Measurements from ENCODE around the gene APOL6. TPM values are rescaled to one million over a fixed set of nuclear protein-coding genes. Genes with fewer than 3 reads are reported as not detected.

The APOL6 gene
- total and polyA plus RNA-seq, 8 donors = 3.9 to 21.5 (median 8.7) TPM

GRCh38 chr22:35627267-35628041 lies 20.8 kb upstream of the APOL6 start:
- WGBS, 5 donors = 1 to 3% (median 2%) methylated on average over 15 to 21 of the region's 21 CpGs
- H3K9me3 ChIP-seq = no peaks in the 10 kb centered on the region

DNA sequence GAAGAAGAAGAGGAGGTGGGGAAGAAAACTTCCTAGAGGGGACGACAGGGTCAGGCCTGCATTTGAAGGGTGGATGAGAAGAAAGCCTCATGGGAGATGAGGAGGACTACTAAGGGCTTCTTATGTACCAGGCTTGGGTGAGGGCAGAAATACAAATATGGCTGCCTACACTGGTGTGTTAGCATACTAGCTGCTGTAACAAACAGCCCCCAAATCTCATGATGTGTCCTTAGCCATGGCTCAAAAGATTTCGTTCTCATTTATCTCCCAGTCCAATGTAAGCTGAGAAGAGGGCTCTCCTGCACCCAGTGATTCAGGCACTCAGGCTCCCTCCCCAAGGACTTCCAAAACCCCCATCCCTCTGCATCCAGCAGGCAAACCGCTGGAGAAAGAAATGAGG lies 19.5 kb upstream of the APOL6 start:
- Histone ChIP-seq H3K27me3 (no peaks in the 10 kb centered on the region), H3K4me3 (no peak overlapping the region), H3K36me3 (no peaks in the 10 kb centered on the region), H3K4me1 (peaks cover 10 to 24% (median 13%) of the 10 kb centered on the region in 4 donors), H3K9me3 (no peaks in the 10 kb centered on the region), H3K27ac (peak overlapping the region in 4 of 5 donors; percentile 61 to 95 (median 91))
- intact Hi-C loops (cut with DNase I; ENCODE audit: low total_unique reads) = loop anchor here (10.0 kb wide), 1 partner anchor 496 kb away; no protein-coding TSS in a partner anchor
- no peak for TF ChIP-seq EP300 (IDR thresholded peaks at IDR 0.05)
- no peak for TF ChIP-seq POLR2AphosphoS5 (IDR thresholded peaks at IDR 0.05)
- no peak for TF ChIP-seq POLR2A (IDR thresholded peaks at IDR 0.05)
- 78 to 94% (median 89%) methylated on average over 3 of the region's 3 CpGs for WGBS, 5 donors
- no peak for DNase-seq

More at GRCh38 chr22:35627267-35628041, 20.8 kb upstream of the APOL6 start:
- Histone ChIP-seq H3K4me3 (peak overlapping the region; percentile 48 to 67 (median 56)), H3K4me1 (peaks cover 11 to 33% (median 23%) of the 10 kb centered on the region in 4 donors), H3K27ac (peak overlapping the region; percentile 87 to 95 (median 92)), H3K27me3 (no peaks in the 10 kb centered on the region), H3K36me3 (no peaks in the 10 kb centered on the region)
- intact Hi-C loops (cut with DNase I; ENCODE audit: low total_unique reads) = loop anchor here (10.0 kb wide), 1 partner anchor 497 kb away; no protein-coding TSS in a partner anchor
- DNase-seq = peak; percentile 87 to 94
- TF ChIP-seq POLR2A (IDR thresholded peaks at IDR 0.05) (no peak), POLR2AphosphoS5 (IDR thresholded peaks at IDR 0.05) (peak; percentile 20 to 75 (median 55)), CTCF (IDR thresholded peaks at IDR 0.05) (peak in 5 of 7 experiments; percentile 19 to 68 (median 47)), EP300 (IDR thresholded peaks at IDR 0.05) (no peak)

DNA sequence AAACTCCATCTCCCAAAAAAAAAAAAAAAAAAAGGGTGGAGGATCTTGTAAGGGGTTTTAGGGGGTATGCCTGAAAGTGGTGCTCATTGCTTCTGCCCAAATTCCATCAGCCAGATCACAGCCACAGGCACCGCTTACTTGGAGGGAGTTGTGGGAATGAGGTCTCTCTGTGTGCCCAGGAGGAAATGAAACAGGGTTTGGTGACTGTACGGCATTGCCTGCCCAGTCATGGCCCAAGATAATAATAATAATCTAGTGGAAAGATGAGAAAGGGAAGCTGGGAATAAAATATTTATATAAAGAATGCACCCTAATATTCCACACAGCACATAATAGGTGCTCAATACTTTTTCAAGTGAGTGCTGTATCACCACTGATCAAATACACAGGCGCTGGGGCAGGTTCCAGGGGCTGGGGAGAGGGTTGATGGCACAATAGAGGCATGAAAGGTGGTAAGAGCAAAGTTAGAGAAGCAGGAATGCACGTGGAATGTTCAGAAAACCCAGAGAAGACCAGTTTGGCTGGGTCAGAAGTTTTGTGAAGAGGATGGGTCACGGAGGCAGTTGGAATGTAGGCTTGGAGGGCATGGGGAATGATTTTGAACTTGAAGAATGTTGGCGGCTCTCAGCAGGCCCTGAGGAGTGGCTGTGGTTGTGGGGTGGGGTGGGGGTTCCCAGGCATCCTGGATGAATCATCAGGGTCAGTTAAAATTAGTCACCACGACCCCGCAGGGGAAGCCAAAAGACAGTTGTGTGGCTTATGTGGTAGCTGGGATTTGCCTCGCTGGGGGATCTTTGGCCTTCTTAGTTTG lies 18.6 kb upstream of the APOL6 start:
- H3K4me1 ChIP-seq = peaks cover 10 to 24% (median 13%) of the 10 kb centered on the region in 4 donors
- intact Hi-C loops (cut with DNase I; ENCODE audit: low total_unique reads) = loop anchor here (5.0 to 10.0 kb wide), 2 partner anchors 288 to 495 kb away; no protein-coding TSS in a partner anchor
- H3K9me3 ChIP-seq = no peaks in the 10 kb centered on the region
- 23 to 35% (median 28%) methylated on average over 8 to 9 of the region's 9 CpGs for WGBS, 5 donors
- H3K27me3 ChIP-seq = no peaks in the 10 kb centered on the region
- peak overlapping the region; percentile 40 to 95 (median 88) for H3K27ac ChIP-seq
- H3K4me3 ChIP-seq = no peak overlapping the region
- TF ChIP-seq POLR2AphosphoS5 (IDR thresholded peaks at IDR 0.05) (peak in 2 of 3 donors; percentile 20 to 44), POLR2A (IDR thresholded peaks at IDR 0.05) (no peak)
- DNase-seq = peak; percentile 50 to 83
- no peaks in the 10 kb centered on the region for H3K36me3 ChIP-seq

DNA sequence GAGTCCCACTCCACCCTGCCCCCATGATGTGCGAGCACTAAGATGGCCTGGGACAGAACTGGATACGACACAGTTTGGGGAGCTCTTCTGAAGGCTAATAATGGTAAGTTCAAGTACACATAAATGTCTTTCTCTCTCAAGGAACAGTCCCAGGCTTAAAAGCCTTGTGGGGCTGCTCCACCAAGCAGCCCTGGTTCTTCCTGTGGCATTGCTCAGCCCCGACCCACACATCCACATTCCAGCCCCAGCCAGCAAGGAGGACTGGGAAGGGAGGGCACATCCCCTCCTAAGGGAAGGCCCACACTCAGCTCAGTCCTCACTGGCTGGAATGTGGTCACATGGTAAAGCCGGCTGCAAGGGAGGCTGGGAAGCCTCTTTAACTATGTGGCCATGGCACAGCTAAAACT lies 17.9 kb upstream of the APOL6 start:
- peak overlapping the region in 3 of 5 donors; percentile 88 to 95 (median 94) for H3K27ac ChIP-seq
- H3K27me3 ChIP-seq = no peaks in the 10 kb centered on the region
- intact Hi-C loops (cut with DNase I; ENCODE audit: low total_unique reads) = loop anchor here (5.0 kb wide), 1 partner anchor 287 kb away; no protein-coding TSS in a partner anchor
- DNase-seq = peak in 1 of 2 donors; percentile 34
- H3K36me3 ChIP-seq = no peaks in the 10 kb centered on the region
- H3K4me3 ChIP-seq = no peak overlapping the region
- H3K4me1 ChIP-seq = peaks cover 10 to 24% (median 13%) of the 10 kb centered on the region in 4 donors
- 74 to 86% (median 77%) methylated on average over 4 of the region's 4 CpGs for WGBS, 5 donors
- H3K9me3 ChIP-seq = no peaks in the 10 kb centered on the region
- no peak for TF ChIP-seq EP300 (IDR thresholded peaks at IDR 0.05)
- TF ChIP-seq CTCF (IDR thresholded peaks at IDR 0.05) = no peak
- no peak for TF ChIP-seq POLR2AphosphoS5 (IDR thresholded peaks at IDR 0.05)
- TF ChIP-seq POLR2A (IDR thresholded peaks at IDR 0.05) = no peak

DNA sequence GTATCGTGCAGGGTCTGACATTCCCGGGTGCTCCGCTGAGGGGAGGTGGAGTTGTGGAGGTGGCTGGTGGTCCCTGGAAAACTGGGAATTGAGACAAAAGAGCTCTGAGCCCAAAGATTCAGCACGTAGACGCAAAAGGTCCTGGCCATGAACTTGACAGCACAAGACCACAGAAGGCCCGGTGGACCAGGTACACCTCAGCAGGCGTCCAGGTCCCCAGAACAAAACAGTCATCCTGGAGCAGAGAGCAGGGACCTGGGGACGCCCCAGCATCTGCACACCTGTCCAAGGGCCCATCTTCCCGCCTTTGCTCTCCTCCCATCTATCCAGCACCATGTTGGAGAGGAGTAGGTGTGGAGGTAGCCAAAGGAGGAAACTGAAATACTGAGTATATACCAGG lies 17.4 kb upstream of the APOL6 start:
- peaks cover 10 to 24% (median 13%) of the 10 kb centered on the region in 4 donors for H3K4me1 ChIP-seq
- no peaks in the 10 kb centered on the region for H3K27me3 ChIP-seq
- H3K4me3 ChIP-seq = no peak overlapping the region
- WGBS, 5 donors = 88 to 98% (median 95%) methylated on average over 9 of the region's 9 CpGs
- intact Hi-C loops (cut with DNase I; ENCODE audit: low total_unique reads) = loop anchor here (5.0 kb wide), 1 partner anchor 286 kb away; no protein-coding TSS in a partner anchor
- DNase-seq = no peak
- TF ChIP-seq POLR2AphosphoS5 (IDR thresholded peaks at IDR 0.05) (no peak), EP300 (IDR thresholded peaks at IDR 0.05) (no peak), CTCF (IDR thresholded peaks at IDR 0.05) (no peak), POLR2A (IDR thresholded peaks at IDR 0.05) (no peak)
- H3K27ac ChIP-seq = peak overlapping the region in 3 of 5 donors; percentile 88 to 95 (median 94)
- no peaks in the 10 kb centered on the region for H3K36me3 ChIP-seq
- H3K9me3 ChIP-seq = no peaks in the 10 kb centered on the region
